IPS-18c (cell line): Measurements from ENCODE around the gene GPAM.
"Not testable (repeated sequence)": the region's sequence is repeated elsewhere in the genome, so short reads cannot be mapped to it uniquely, and the experiment has no call there.

Experiments used
- H3K4me3 ChIP-seq: 2 replicates; pipeline ENCODE4 v1.7.0; 2013; ENCODE audit warnings: low read depth, mild to moderate bottlenecking, low read length, moderate library complexity; ENCODE audit not compliant: insufficient read depth
- H3K9me3 ChIP-seq: one replicate; pipeline ENCODE4 v1.6.1; 2013; ENCODE audit warnings: mild to moderate bottlenecking, low read length, moderate library complexity; ENCODE audit not compliant: control insufficient read depth, insufficient read depth

The GPAM gene

GRCh38 chr10:112122827-112123226 is 60.7 kb downstream of the GPAM start:
- Histone ChIP-seq H3K4me3 (no peak overlapping the region), H3K9me3 (no peaks in the 10 kb centered on the region)

- H3K4me3 ChIP-seq: no peak overlapping the region
- H3K9me3 ChIP-seq: no peaks in the 10 kb centered on the region
Observed at GRCh38 chr10:112120491-112120890, 63.1 kb downstream of the GPAM start.

- Histone ChIP-seq H3K9me3 (no peaks in the 10 kb centered on the region), H3K4me3 (no peak overlapping the region)
Observed at GRCh38 chr10:112115781-112116385, 67.7 kb downstream of the GPAM start.

GRCh38 chr10:112109779-112110178 is 73.8 kb downstream of the GPAM start:
- H3K4me3 ChIP-seq: not testable (repeated sequence)

More at GRCh38 chr10:112109779-112110178, 73.8 kb downstream of the GPAM start:
- not testable (repeated sequence) for H3K9me3 ChIP-seq
